Activated T-helper 1 cell treated with anti-CD3 and anti-CD28 coated beads, Interleukin-2, amount 50 U/mL, for 16 hours (primary cell): Measurements from ENCODE around the gene ILF2.
"Not testable (repeated sequence)": the region's sequence is repeated elsewhere in the genome, so short reads cannot be mapped to it uniquely, and the experiment has no call there.

ENCODE experiments used
- DNase-seq, 2 donors: peaks; one replicate each; pipeline ENCODE4 v3.0.0-alpha.2; 2020; ENCODE audit warnings: low read depth in 1 of 2, low spot score in 1 of 2

Gene ILF2

GRCh38 chr1:153670859-153671627, at the start of gene ILF2:
TSS of gene ILF2 (minus strand) at chr1:153670993. CDS start at chr1:153670922, 71 bp downstream.
- DNase-seq = peak; percentile 92 to 93

GRCh38 chr1:153717330-153717729, 46.5 kb upstream of the ILF2 start:
- DNase-seq = no peak

GRCh38 chr1:153716211-153716610, 45.4 kb upstream of the ILF2 start:
- not testable (repeated sequence) for DNase-seq

- no peak for DNase-seq
Observed at GRCh38 chr1:153711026-153711425, 40.2 kb upstream of the ILF2 start.

GRCh38 chr1:153705484-153705883, 34.7 kb upstream of the ILF2 start:
- no peak for DNase-seq

- no peak for DNase-seq
Observed at GRCh38 chr1:153699768-153700167, 29.0 kb upstream of the ILF2 start.

- DNase-seq = no peak
Observed at GRCh38 chr1:153698923-153699714, 28.3 kb upstream of the ILF2 start.

GRCh38 chr1:153698020-153698922, 27.5 kb upstream of the ILF2 start:
- no peak for DNase-seq

GRCh38 chr1:153697191-153698019, 26.6 kb upstream of the ILF2 start:
- DNase-seq = no peak

- no peak for DNase-seq
Observed at GRCh38 chr1:153696741-153697140, 25.9 kb upstream of the ILF2 start.

- no peak for DNase-seq
Observed at GRCh38 chr1:153693466-153693865, 22.7 kb upstream of the ILF2 start.

GRCh38 chr1:153688736-153689328, 18.0 kb upstream of the ILF2 start:
- DNase-seq = no peak

- DNase-seq = no peak
Observed at GRCh38 chr1:153688276-153688675, 17.5 kb upstream of the ILF2 start.

- no peak for DNase-seq
Observed at GRCh38 chr1:153687346-153688125, 16.7 kb upstream of the ILF2 start.

- no peak for DNase-seq
Observed at GRCh38 chr1:153685544-153686340, 14.9 kb upstream of the ILF2 start.

- no peak for DNase-seq
Observed at GRCh38 chr1:153684892-153685291, 14.1 kb upstream of the ILF2 start.

GRCh38 chr1:153683854-153684253, 13.1 kb upstream of the ILF2 start:
- no peak for DNase-seq

GRCh38 chr1:153682730-153683129, 11.9 kb upstream of the ILF2 start:
- no peak for DNase-seq

GRCh38 chr1:153680120-153680403, 9.3 kb upstream of the ILF2 start:
- no peak for DNase-seq
